HK-2 (cell line): ENCODE data around the gene KCNK13.
"Not testable (repeated sequence)": the region's sequence is repeated elsewhere in the genome, so short reads cannot be mapped to it uniquely, and the experiment has no call there.

Source experiments
- DNase-seq: peaks from one replicate; pipeline ENCODE4 v3.0.0-alpha.2; 2018; ENCODE audit not compliant: unreplicated experiment

The KCNK13 gene

DNA sequence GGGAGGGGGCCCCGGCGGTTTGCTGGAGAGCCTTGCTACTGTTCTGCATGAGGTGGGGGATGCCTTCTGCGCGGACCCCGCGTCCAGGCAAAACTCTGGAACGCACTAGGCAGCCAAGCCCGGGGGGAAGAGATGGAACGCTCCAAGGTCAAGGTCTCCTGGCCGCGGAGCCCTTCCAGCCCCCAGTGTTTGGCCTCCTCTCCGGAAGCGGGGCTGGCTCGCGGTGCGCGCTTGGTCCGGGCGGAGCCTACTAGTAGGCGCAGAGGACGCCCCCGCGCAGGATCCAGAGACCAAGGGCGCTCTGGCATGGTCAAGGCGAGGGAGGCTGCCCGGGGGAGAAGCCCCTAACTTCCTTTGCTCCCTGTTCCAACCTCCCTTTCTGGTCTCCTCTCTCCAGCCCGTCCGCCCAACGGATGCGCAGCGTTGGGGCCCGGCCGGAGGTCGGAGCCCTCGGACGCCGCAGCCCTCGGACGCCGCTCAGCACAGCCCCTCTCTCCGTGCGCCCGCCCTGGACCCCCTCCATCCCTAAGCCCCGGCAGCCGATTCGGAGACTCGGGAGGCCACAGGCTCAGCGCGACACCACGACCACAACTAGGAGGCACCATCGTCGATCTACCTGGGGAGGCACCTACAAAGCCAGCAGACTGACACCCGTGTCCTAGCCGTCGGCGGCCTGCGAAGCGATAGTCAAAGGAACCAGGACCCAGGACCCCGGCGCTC is 669 bp upstream of the KCNK13 start:
- no peak for DNase-seq

DNA sequence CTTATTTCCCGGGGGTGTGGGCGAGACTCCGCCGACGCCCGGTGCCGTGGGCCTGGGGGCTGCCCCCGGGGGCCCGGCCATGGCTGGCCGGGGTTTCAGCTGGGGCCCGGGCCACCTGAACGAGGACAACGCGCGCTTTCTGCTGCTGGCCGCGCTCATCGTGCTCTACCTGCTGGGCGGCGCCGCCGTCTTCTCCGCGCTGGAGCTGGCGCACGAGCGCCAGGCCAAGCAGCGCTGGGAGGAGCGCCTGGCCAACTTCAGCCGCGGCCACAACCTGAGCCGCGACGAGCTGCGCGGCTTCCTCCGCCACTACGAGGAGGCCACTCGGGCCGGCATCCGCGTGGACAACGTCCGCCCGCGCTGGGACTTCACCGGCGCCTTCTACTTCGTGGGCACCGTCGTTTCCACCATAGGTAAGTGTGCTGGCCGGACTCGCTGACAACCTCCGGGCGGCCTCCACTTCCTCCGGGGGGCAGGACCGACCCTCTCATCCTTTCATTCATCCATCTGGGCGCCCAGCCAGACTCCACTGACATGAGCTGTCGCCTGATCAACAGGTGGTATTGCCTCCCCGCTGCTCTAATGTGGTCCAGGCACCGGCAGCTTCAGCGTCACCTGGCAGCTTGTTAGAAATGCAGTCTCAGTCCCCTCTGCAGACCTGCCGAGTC is 467 bp downstream of the KCNK13 start:
- no peak for DNase-seq

DNA sequence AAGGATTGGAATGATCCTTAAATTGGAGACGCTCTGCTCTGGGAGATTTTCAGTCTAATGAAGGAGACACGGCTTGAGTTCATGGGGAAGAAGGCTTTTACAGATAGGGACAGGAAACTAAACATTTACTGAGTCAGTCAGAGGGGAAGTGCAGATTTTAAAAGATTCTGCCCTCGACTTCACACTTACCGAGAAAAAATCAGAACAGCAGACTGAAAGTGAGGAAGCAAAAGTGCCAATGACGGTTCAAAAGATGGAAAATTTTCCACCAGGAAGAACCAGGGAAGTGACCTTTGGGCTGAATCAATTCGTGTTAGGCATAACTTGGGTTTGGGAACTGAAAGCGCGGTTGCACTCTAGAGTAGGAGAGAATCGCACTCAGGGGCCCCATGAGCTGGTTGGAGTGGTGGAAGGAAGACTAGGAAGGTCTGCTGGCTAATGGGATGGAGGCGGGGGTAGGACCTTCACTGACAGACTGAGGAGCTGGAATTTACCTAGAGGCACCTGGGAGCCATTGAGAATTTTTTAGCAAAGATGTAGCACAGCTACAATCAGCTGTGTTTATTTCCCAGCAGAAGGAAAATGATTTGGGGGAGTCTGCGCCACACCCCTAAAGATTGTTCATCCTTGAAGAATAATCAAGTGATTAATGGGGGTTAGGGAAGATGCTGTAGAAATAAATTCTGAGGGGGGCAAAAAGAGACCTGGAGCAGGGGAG is 1.2 kb downstream of the KCNK13 start:
- no peak for DNase-seq

DNA sequence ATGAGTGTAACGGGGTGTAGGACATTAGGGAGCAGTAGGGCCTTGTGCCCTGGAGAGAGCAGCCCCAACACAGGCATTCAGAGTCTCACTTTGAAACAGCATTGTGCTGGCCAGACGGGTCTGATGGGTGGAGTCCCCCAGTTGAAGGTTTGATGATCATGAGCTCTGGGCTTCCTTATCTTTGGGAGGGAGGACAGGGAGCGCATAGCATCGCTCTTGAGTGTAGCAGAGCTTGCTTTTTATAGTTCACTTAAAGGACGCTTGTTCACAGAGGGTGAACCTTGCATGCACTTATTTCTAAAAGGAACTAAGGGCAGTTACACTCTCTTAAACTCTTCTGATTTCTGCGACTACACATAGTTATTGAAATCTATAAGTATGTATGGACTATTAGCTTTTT is 10.6 kb downstream of the KCNK13 start:
- no peak for DNase-seq

DNA sequence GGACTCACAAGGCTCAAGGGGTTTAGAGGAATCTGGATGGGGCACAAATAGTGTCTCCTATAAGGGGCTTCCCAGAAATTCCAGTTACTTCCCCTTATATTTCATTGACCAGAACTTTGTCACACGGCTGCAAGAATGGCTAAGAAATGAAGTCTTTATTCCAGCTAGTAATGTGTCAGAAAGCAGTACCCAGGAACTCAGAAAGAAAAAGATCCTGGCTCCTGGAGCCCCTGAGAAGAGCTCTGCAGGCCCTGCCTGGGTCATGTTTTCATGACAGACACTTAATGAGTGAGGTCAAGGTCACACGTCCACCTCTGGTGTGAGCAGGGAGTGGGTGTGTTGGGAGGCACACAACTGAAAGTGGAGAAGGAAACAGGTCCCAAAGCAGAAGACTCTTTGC is 17.8 kb downstream of the KCNK13 start:
- DNase-seq = no peak

DNA sequence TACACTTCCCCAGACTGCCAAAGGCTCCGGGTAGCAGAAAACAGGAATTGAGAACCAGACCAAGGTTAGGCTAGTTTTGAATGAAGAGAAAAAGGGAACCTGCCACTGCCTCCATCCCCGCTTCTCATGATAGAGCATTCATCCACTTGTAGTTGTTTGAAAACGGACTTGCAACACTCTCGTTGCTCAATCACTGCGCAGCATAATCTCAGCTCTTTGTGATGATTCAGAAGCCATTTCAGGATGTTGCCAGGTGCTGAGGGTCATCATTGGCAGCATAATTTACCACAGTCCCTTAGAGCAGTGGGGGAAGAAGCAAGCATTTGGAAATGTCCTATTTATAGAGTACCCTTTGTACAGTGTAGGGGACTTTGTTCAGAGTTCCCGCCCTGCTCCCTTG is 25.6 kb downstream of the KCNK13 start:
- no peak for DNase-seq

DNA sequence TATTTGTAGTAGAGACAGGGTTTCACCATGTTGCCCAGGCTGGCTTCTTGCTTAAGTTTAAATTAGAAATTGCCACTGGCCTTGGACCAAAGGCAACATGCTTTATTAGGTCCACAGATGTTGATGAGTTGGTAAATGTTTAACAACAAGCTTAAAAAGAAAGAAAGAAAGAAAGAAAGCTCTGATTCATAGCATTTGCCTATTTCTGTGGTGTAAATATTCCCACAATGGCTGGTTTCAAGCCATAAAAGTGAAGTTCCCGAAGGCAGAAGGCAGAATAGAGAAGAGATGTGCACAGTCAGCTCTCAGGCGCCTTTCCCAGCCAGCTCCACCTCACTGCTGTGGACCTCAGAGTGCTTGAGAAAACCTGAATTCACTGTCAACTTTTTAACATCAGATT is 26.4 kb downstream of the KCNK13 start:
- no peak for DNase-seq

DNA sequence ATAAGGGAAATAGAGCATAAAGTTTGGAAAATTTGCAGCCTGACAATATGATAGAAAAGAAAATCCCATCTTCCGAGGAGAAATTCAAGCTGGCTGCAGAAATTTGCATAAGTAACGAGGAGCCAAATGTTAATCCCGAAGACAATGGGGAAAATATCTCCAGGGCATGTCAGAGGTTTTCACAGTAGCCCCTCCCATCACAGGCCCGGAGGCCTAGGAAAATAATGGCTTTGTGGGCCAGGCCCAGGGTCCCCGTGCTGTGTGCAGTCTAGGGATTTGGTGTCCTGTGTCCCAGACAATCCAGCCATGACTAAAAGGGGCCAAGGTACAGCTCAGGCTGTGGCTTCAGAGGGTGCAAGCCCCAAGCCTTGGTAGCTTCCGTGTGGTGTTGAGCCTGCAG is 27.7 kb downstream of the KCNK13 start:
- DNase-seq = not testable (repeated sequence)

DNA sequence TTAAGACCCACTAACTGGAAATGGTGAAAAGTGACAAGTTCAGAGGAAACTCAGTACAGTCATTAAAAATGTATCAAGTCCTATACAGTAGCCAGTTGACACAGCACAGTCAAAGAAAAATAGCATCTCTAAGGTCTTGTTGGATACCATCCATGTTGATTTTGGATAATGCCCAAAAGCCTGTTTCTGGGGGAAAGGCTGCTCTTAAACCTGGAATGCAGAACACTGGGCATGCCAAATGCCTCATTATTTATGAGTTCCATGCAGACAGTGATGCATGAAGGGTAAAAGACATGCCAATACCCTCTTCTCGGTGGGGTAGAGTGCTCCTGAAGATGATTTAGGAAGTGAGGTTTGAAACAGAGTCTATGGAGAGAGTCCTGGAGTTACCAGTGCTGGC is 29.6 kb downstream of the KCNK13 start:
- DNase-seq = no peak

DNA sequence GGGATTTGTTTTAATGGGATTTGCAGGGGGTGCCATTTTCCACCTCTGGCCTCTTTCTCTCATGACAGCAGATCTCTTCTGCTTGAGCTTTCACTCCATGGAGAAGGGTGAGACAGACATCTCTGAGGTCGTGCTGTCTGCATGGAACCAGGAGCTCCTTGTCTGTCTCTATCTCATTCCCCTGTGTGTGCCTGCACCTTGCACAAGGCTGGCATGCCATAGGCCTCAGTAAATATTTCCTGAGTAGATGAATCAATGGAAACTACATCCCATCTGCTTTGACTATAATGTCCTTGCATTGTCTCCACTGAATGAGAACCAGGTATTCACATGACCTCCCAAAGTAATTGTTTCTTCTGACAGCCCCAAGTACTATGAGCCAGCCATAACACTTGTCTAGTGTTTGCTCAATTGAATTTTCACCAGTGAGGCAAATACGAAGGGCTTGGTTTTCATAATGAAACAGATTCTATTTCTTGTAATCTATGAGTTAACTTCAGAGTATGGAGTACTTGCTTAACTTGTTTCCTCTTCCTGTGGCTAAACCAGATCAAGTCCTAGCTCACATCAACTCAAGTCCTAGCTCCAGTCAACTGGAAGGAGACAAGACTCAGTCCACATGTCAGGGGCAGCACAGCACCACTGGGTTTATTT is 32.3 kb downstream of the KCNK13 start:
- DNase-seq = no peak

DNA sequence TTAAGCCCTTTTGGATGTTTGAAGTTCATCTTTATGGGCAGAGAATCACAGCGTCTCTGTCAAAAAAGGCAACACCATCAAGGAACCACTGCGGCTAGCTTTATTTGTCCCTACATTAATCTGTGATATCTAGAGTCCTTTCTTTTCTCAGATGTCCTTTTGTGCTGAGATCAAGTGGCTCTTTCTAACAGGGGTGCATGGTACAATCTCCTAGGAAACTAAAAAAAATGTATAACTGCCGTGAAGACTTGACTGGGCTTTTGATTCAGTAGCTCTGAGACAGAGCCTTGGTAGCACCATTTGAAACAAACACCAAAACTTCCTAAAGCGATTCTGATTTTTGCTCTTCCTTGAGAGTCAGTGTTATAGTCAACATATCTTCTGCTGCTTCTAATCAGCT is 33.3 kb downstream of the KCNK13 start:
- no peak for DNase-seq

DNA sequence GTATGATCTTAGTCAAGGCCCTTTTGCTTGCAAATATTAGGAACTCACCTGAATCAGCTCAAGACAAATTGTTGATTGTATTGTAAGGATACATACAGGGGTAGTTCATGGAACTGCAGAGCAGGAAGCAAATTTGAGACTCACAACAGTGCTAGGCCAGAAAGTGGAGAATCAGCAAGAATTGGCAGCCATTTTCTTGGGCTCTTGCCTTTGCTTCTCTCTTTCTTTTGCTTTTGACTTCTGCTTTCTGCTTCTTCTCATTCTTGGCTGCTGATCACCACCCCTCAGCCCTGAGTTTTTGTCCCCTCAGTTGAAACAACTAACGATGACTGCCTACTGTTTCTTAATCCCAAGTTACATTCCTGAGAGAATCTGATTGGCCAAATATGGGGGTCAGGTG is 34.8 kb downstream of the KCNK13 start:
- no peak for DNase-seq

DNA sequence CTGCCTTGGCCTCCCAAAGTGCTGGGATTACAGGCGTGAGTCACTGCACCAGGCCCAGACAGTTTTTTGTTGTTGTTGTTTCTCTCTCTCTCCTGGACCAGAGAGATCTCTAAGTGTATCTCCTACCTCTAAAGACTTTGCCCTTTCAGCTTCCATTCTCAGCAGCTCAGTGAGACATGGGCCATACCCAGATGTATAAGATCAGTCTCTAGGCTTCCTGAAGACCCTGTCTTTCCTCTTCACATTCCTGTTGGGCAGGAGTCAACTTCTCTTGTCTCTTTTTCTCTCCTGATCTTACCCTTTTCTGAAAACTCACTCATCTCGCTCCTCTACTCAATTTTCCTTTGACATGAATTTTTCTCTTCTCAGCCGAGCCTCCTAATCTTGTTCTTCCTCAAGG is 42.0 kb downstream of the KCNK13 start:
- no peak for DNase-seq

DNA sequence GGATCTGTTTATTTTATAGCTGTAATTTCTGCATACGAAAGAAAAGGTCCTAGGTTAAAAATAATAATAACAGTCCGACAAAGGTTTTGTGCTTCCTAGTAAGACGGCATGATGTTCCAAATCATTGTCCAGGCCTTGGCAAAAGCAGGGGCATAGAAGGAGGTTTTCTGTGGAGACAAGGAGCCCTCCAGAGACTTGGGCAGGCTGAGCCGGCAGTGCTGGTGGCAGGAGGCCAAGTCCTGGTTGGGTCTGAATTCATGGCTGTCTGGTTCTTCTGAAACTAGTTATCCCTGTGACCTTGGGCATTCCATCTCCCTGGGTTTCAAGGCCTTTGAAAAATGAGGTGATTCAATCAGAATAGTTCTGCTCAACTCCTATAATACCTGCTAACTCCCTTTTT is 44.0 kb downstream of the KCNK13 start:
- DNase-seq = no peak

DNA sequence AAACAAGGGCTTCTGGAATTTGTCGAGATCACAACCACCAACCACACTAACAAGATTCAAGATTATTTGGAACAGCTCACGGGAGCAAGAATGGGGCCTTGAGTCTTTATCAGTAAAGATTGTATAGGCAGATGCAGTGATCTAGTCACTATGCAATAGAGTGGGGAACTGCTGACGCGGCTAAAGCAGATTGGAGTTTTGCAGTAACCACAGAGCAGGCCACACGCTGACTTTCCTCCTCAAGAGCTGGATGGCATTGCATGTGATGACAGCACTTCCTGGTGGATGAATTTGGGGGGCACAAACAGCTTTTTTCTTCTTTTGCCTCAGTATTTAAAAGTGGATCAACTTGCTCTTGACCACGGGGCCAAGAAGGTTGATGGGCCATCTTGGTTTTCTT is 46.0 kb downstream of the KCNK13 start:
- no peak for DNase-seq

DNA sequence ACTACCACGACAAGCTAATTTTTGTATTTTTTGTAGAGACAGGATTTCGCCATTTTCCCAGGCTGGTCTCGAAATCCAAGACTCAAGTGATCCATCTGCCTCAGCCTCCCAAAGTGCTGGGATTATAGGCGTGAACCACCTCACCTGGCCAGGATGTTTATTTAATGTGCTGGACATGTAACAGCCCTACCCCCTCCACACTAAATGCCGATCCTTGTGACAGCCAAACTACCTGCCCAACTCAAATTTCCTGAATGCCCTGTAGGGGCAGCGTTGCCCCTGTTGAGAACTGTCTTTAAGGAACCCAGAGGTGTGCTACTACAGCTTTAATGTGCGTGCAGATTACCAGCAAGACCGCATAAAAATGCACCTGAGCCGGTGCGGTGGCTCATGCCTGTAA is 48.1 kb downstream of the KCNK13 start:
- DNase-seq = peak; percentile 1

DNA sequence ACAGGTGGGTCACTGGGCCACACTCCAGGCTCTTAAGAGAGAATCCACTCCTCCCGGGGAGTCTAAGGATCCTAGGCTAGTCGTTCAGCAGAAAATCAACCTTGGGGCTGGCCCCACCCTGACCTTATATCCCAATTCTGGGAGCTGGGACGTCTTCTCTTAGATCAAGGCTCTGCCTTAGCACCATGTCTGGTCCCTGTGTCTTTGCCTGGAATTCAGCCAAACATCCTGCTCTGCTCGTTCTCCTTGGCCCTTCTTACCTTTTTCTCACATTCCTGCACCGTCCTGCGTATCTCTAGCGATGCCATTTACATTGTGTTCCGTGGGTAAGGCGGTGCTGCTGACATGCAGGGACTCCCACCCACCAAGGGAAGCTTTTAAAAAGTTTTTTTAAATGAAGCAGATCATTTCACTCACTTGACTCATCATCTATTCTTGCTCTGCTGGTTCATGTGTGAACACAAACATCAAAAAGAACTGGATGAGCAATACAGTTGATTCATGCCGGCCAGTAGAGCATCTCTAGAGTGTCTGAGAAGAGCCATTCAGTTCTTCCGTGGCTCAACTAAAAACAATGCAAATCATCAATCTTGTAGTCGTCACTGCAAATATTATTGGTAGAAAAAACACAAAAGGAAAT is 50.2 kb downstream of the KCNK13 start:
- DNase-seq = peak; percentile 1

DNA sequence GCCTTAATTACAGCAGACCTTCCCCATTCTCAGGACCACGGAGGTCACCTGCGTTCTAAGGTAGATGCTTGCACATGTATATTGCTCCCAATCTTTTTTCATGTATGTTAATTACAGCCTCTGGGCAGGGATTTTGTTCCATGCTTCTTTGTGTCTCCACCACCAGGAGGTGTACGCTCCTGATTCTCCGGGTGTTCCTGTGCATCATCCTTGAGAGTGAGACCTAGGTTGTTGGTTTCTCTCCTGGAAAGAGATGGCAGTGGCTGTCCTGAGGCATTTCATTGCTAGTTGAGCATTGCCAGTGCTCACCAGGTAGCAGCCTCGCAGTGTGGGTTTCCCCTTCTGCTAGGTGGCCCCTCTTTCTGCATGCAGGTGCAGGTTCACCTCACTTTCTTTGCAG is 52.8 kb downstream of the KCNK13 start:
- no peak for DNase-seq

DNA sequence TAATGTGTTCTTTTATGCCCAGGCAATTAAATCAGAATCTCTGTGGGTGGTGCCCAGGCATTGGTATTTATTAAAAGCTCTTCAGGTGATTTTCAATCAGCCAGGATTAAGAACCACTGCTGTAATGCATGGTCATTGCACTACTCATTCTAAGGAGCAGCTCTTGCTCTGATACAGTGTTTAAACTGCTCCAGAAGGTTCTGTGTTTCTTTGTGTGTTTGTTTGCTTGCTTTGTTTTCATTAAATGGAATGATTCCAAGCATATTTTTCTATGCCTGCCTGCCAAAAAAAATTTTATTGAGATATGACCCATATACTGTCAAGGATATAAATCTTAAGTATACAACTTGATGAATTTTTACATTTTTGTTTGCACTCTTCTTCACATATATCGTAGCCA is 54.0 kb downstream of the KCNK13 start:
- DNase-seq = no peak

DNA sequence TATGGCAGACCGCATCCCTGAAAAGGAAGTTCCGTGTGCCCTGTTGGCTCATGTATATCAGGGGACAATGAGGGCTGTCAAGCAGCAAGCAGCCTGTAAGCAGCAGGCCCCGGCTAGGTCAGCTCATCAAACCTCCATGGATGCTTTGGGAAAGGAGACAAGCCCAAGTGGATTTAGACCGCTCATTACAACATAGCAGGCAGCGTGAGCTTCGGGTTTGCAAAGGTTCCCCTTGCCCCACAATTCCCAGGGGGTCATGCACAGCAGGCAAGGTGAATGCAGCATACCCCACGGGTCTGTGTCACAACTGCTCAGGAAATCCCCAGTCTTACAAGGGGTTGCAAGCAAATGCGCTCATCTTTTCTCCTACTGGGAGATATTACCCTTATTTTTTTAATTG is 54.6 kb downstream of the KCNK13 start:
- no peak for DNase-seq

DNA sequence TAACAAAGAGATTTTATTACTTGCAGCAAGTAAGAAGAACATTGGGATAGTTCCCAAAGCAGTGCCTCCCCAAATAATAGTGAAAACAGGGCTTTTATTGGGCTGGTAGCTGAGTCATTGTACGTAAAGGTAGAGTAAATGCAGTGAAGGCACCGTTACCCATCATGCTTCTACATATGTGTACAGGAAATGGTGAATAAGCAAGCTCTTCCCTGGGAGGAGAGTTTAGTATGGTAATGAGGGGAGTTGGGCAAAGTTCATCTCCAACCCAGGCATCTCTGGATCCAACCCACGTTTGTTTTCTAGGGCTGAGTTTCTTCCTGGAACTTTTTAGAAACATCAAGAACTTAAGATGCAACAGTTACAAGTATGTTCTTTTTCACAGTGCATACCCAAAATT is 56.2 kb downstream of the KCNK13 start:
- no peak for DNase-seq

DNA sequence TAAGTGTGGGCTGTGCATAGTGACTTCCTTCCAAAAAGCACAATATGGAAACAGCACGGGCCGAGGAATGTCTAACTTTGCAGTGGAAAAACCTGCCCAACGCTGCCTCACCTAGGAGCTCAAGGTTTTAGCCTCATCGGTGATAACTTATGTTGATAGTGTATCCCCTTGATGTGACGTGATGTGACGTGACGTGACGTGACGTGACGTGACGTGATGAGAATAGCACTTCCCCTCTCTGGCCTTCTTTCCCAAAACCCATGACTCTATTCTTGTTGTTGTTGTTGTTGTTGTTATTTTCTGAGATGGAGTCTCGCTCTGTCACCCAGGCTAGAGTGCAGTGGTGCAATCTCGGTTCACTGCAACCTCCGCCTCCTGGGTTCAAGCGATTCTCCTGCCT is 64.5 kb downstream of the KCNK13 start:
- no peak for DNase-seq
